MM.1S (cell line): ENCODE data around the gene CEACAM16.
A peak's percentile ranks its signal among the peaks of the same experiment; 100 is the strongest.

Experiments
- DNase-seq: peaks from one replicate; pipeline ENCODE4 v3.0.0-alpha.2; 2015
- H2AFZ ChIP-seq: fragments of 300-600 bp; sonication (generic); 2 replicates; pipeline ENCODE4 v1.6.0; 2016; ENCODE audit warnings: antibody characterized with exemption, low read length
- H3F3A ChIP-seq: fragments of 300-600 bp; sonication (generic); 2 replicates; pipeline ENCODE4 v1.6.1; 2016; ENCODE audit warnings: mild to moderate bottlenecking, antibody characterized with exemption, low read length, moderate library complexity, mixed read lengths; ENCODE audit not compliant: insufficient read depth
- H3K27ac ChIP-seq: fragments of 300-600 bp; sonication (generic); 2 replicates; pipeline ENCODE4 v1.5.1; 2016; ENCODE audit warnings: mild to moderate bottlenecking, low read length
- H3K27me3 ChIP-seq: fragments of 300-600 bp; sonication (generic); replicated peaks from 2 replicates; pipeline ENCODE4 v1.6.0; 2016; ENCODE audit warnings: low read length; ENCODE audit not compliant: insufficient read depth
- H3K36me3 ChIP-seq: fragments of 300-600 bp; sonication (generic); replicated peaks from 2 replicates; pipeline ENCODE4 v1.6.1; 2016; ENCODE audit warnings: mild to moderate bottlenecking, low read length, mixed read lengths; ENCODE audit not compliant: insufficient read depth
- H3K4me1 ChIP-seq: fragments of 300-600 bp; sonication (generic); 2 replicates; pipeline ENCODE4 v1.6.1; 2016; ENCODE audit warnings: low read length, mixed read lengths
- H3K4me2 ChIP-seq: fragments of 300-600 bp; sonication (generic); 2 replicates; pipeline ENCODE4 v1.6.0; 2016; ENCODE audit warnings: low read depth, low read length
- H3K4me3 ChIP-seq: fragments of 300-600 bp; sonication (generic); 2 replicates; pipeline ENCODE4 v1.5.1; 2016; ENCODE audit warnings: low read length, mixed read lengths
- H3K79me2 ChIP-seq: fragments of 300-600 bp; sonication (generic); 2 replicates; pipeline ENCODE4 v1.6.1; 2016; ENCODE audit warnings: mixed run types, low read length, mixed read lengths
- H3K9ac ChIP-seq: fragments of 300-600 bp; sonication (generic); 2 replicates; pipeline ENCODE4 v1.6.1; 2016; ENCODE audit warnings: low read length, mixed read lengths
- H3K9me2 ChIP-seq: fragments of 300-600 bp; sonication (generic); replicated peaks from 2 replicates; pipeline ENCODE4 v1.6.1; 2016; ENCODE audit warnings: mild to moderate bottlenecking, low read length, mixed read lengths; ENCODE audit not compliant: insufficient read depth
- H3K9me3 ChIP-seq: fragments of 300-600 bp; sonication (generic); replicated peaks from 2 replicates; pipeline ENCODE4 v1.6.1; 2016; ENCODE audit warnings: mild to moderate bottlenecking, low read length, mixed read lengths; ENCODE audit not compliant: insufficient read depth
- H4K20me1 ChIP-seq: fragments of 300-600 bp; sonication (generic); 2 replicates; pipeline ENCODE4 v1.6.1; 2016; ENCODE audit warnings: mild to moderate bottlenecking, low read length, moderate library complexity, mixed read lengths; ENCODE audit not compliant: insufficient read depth
- CTCF ChIP-seq: fragments of 300-600 bp; sonication (generic); IDR thresholded peaks from 2 replicates; pipeline ENCODE4 v1.5.1; 2016; ENCODE audit warnings: antibody characterized with exemption, low read length, mixed read lengths
- EZH2 ChIP-seq: fragments of 300-600 bp; sonication (generic); optimal IDR thresholded peaks from 2 replicates; pipeline ENCODE3; 2017; ENCODE audit warnings: low read depth, mild to moderate bottlenecking, antibody characterized with exemption, low read length, mixed read lengths
- EZH2phosphoT487 ChIP-seq: fragments of 300-600 bp; sonication (generic); IDR thresholded peaks from 2 replicates; pipeline ENCODE4 v1.6.1; 2018; ENCODE audit warnings: antibody characterized with exemption, low read length

Gene CEACAM16

GRCh38 chr19:44722131-44723121 lies 23.5 kb downstream of the CEACAM16 start:
- peaks cover 38% of the 10 kb centered on the region for H3K4me1 ChIP-seq
- no peak overlapping the region for H3K4me3 ChIP-seq
- H2AFZ ChIP-seq, result peak overlapping the region; percentile 62
- no peaks in the 10 kb centered on the region for H3K79me2 ChIP-seq
- no peaks in the 10 kb centered on the region for H3K36me3 ChIP-seq
- H3F3A ChIP-seq, result peaks cover 30% of the 10 kb centered on the region
- peak overlapping the region; percentile 32; the same call in 1 of the 2 replicates for H3K9ac ChIP-seq
- TF ChIP-seq CTCF (no peak), EZH2phosphoT487 (no peak), EZH2 (no peak)
- no peaks in the 10 kb centered on the region for H4K20me1 ChIP-seq
- H3K27me3 ChIP-seq, result no peaks in the 10 kb centered on the region
- H3K9me2 ChIP-seq, result no peaks in the 10 kb centered on the region
- peak overlapping the region; percentile 7; the same call in 1 of the 2 replicates for H3K4me2 ChIP-seq
- no peaks in the 10 kb centered on the region for H3K9me3 ChIP-seq
- H3K27ac ChIP-seq, result peak overlapping the region; percentile 55; the same call in 1 of the 2 replicates
- DNase-seq, result peak; percentile 14

DNA sequence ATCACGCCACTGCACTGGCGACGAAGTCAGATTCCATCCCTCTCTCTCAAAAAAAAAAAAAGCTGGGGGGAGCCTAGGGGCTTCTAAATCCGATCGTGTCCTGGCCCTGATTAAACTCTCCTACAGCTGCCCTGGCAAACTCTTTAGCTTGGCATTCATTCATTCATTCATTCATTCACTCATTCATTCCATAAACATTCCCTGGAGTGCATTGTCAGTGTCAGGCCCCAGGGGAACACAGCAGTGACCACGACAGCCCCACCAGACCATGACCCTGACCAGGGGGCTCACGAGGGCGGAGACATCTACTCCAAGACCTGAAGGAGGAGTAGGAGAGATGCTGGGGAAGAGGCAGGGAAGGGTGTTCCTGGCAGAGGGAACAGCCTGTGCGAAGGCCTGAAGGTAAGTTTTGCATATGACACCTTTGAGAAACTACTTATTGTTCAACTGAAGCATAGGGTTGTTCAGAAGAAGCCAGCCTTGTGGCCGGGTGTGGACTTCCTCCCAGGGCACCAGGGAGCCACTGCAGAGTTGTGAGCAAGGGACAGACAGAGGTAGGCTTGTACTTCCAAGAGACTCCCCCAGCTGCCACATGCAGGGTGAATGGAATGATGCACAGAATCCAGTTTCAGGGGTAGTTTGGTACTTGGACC lies 24.5 kb downstream of the CEACAM16 start:
- Histone ChIP-seq H3K9me3 (no peaks in the 10 kb centered on the region), H3K27ac (peak overlapping the region; percentile 1; the same call in 1 of the 2 replicates), H3K9me2 (no peaks in the 10 kb centered on the region), H3K4me3 (no peak overlapping the region), H3K36me3 (no peaks in the 10 kb centered on the region), H3K79me2 (no peaks in the 10 kb centered on the region), H3K4me1 (peaks cover 38% of the 10 kb centered on the region), H3K9ac (no peak overlapping the region), H3K4me2 (no peak overlapping the region), H3K27me3 (no peaks in the 10 kb centered on the region), H4K20me1 (no peaks in the 10 kb centered on the region), H3F3A (peaks cover 30% of the 10 kb centered on the region), H2AFZ (peak overlapping the region; percentile 41)
- no peak for DNase-seq
- TF ChIP-seq EZH2phosphoT487 (no peak), EZH2 (no peak), CTCF (no peak)

- Histone ChIP-seq H3K4me1 (peaks cover 38% of the 10 kb centered on the region), H3K4me2 (no peak overlapping the region), H3K4me3 (no peak overlapping the region), H3K9ac (no peak overlapping the region), H3F3A (peaks cover 30% of the 10 kb centered on the region), H2AFZ (peak overlapping the region; percentile 41), H3K9me3 (no peaks in the 10 kb centered on the region), H4K20me1 (no peaks in the 10 kb centered on the region), H3K9me2 (no peaks in the 10 kb centered on the region), H3K36me3 (no peaks in the 10 kb centered on the region), H3K27ac (peak overlapping the region; percentile 1; the same call in 1 of the 2 replicates), H3K27me3 (no peaks in the 10 kb centered on the region), H3K79me2 (no peaks in the 10 kb centered on the region)
- TF ChIP-seq CTCF (peak; percentile 98), EZH2phosphoT487 (no peak)
- peak; percentile 74 for DNase-seq
These were observed 25.0 kb downstream of the CEACAM16 start for GRCh38 chr19:44723952-44724319.
